ENCODE data around the gene SEPTIN5.

Gene SEPTIN5

GRCh38 chr22:19764636-19765476 lies 50.6 kb downstream of the SEPTIN5 start:
- peak overlapping the region; percentile 70 for H3K4me3 ChIP-seq (ENCODE audit: low read length, poor library complexity, severe bottlenecking)
- H3F3A ChIP-seq (ENCODE audit: low read depth) = no peaks in the 10 kb centered on the region
- H3K4me2 ChIP-seq (ENCODE audit: low read depth, low read length, poor library complexity, severe bottlenecking) = peak overlapping the region; percentile 66
- TF ChIP-seq, protein P1, sequence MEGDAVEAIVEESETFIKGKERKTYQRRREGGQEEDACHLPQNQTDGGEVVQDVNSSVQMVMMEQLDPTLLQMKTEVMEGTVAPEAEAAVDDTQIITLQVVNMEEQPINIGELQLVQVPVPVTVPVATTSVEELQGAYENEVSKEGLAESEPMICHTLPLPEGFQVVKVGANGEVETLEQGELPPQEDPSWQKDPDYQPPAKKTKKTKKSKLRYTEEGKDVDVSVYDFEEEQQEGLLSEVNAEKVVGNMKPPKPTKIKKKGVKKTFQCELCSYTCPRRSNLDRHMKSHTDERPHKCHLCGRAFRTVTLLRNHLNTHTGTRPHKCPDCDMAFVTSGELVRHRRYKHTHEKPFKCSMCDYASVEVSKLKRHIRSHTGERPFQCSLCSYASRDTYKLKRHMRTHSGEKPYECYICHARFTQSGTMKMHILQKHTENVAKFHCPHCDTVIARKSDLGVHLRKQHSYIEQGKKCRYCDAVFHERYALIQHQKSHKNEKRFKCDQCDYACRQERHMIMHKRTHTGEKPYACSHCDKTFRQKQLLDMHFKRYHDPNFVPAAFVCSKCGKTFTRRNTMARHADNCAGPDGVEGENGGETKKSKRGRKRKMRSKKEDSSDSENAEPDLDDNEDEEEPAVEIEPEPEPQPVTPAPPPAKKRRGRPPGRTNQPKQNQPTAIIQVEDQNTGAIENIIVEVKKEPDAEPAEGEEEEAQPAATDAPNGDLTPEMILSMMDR (conservative IDR thresholded peaks at IDR 0.05; ENCODE audit: low read length) = no peak
- no peak for TF ChIP-seq EZH2phosphoT487 (IDR thresholded peaks at IDR 0.05; ENCODE audit: borderline replicate concordance)
- peaks cover 19% of the 10 kb centered on the region; the same call in 1 of the 2 replicates for H3K79me2 ChIP-seq (ENCODE audit: insufficient read depth, low read length)
- no peaks in the 10 kb centered on the region for H3K9me3 ChIP-seq (ENCODE audit: insufficient read depth, low read depth, low read length)
- no peaks in the 10 kb centered on the region for H3K27me3 ChIP-seq (ENCODE audit: insufficient read depth, low read length, poor library complexity, severe bottlenecking)
- H3K36me3 ChIP-seq (ENCODE audit: insufficient read depth, low read length) = no peaks in the 10 kb centered on the region
- no peaks in the 10 kb centered on the region for H3K4me1 ChIP-seq (ENCODE audit: insufficient read depth, low read length, poor library complexity, severe bottlenecking)
- peak overlapping the region; percentile 70 for H3K9ac ChIP-seq (ENCODE audit: low read depth, low read length, poor library complexity, severe bottlenecking)
- H3K9me2 ChIP-seq (replicated peaks; ENCODE audit: low read depth, low read length) = no peaks in the 10 kb centered on the region
- no peak overlapping the region for H2AFZ ChIP-seq (ENCODE audit: low read length)
- H4K20me1 ChIP-seq (ENCODE audit: insufficient read depth, low read length, poor library complexity, severe bottlenecking) = no peaks in the 10 kb centered on the region

DNA sequence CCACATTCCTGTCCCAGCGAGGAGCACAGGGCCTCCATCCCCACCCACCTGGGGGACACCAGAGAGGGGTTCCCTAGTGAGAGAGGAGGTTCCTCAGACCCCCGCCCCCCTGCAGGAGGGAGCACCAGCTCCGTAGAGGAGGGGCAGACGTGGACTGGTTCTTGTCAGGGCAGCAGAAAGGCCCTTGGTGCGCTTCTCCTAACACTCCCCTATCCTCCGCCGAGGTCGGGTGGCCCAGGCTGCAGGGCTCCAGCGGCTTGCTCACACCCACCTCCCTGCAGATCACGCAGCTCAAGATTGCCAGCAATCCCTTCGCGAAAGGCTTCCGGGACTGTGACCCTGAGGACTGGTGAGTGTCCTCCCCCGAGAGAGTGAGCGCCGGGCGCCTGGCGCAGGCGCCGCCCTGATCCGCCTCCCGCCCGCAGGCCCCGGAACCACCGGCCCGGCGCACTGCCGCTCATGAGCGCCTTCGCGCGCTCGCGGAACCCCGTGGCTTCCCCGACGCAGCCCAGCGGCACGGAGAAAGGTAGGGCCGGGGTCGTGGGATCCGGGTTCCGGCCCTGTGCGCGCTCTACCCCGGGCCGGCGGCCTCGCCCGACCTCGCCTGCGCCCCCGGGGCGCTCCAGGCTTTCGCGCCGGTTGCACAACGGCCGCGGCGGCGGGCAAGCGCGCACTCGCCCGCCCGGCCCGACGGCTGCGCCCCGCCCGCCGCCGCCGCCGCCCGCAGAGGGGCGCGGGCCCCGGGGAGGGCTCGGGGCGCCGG lies 51.4 kb downstream of the SEPTIN5 start:
- H3K79me2 ChIP-seq (ENCODE audit: insufficient read depth, low read length) = peaks cover 23% of the 10 kb centered on the region; the same call in 1 of the 2 replicates
- peak overlapping the region; percentile 70 for H3K9ac ChIP-seq (ENCODE audit: low read depth, low read length, poor library complexity, severe bottlenecking)
- H3K4me3 ChIP-seq (ENCODE audit: low read length, poor library complexity, severe bottlenecking) = peak overlapping the region; percentile 72
- H3K4me2 ChIP-seq (ENCODE audit: low read depth, low read length, poor library complexity, severe bottlenecking) = peak overlapping the region; percentile 66
- H3K27me3 ChIP-seq (ENCODE audit: insufficient read depth, low read length, poor library complexity, severe bottlenecking) = no peaks in the 10 kb centered on the region
- TF ChIP-seq, protein P1 (conservative IDR thresholded peaks at IDR 0.05; ENCODE audit: low read length) = no peak
- no peak for TF ChIP-seq EZH2phosphoT487 (IDR thresholded peaks at IDR 0.05; ENCODE audit: borderline replicate concordance)
- H3K36me3 ChIP-seq (ENCODE audit: insufficient read depth, low read length) = no peaks in the 10 kb centered on the region
- H3K9me2 ChIP-seq (replicated peaks; ENCODE audit: low read depth, low read length) = no peaks in the 10 kb centered on the region
- H4K20me1 ChIP-seq (ENCODE audit: insufficient read depth, low read length, poor library complexity, severe bottlenecking) = no peaks in the 10 kb centered on the region
- no peaks in the 10 kb centered on the region for H3F3A ChIP-seq (ENCODE audit: low read depth)
- H3K9me3 ChIP-seq (ENCODE audit: insufficient read depth, low read depth, low read length) = no peaks in the 10 kb centered on the region
- H3K4me1 ChIP-seq (ENCODE audit: insufficient read depth, low read length, poor library complexity, severe bottlenecking) = no peaks in the 10 kb centered on the region
- H2AFZ ChIP-seq (ENCODE audit: low read length) = no peak overlapping the region

- Histone ChIP-seq H3K36me3 (ENCODE audit: insufficient read depth, low read length) (no peaks in the 10 kb centered on the region), H3K27me3 (ENCODE audit: insufficient read depth, low read length, poor library complexity, severe bottlenecking) (no peaks in the 10 kb centered on the region), H3K4me3 (ENCODE audit: low read length, poor library complexity, severe bottlenecking) (peak overlapping the region; percentile 72)
Measured at GRCh38 chr22:19766240-19766510, 51.9 kb downstream of the SEPTIN5 start.

More at GRCh38 chr22:19766240-19766510, 51.9 kb downstream of the SEPTIN5 start:
- Histone ChIP-seq H3F3A (ENCODE audit: low read depth) (no peaks in the 10 kb centered on the region), H2AFZ (ENCODE audit: low read length) (no peak overlapping the region), H3K79me2 (ENCODE audit: insufficient read depth, low read length) (peaks cover 23% of the 10 kb centered on the region; the same call in 1 of the 2 replicates), H3K9ac (ENCODE audit: low read depth, low read length, poor library complexity, severe bottlenecking) (peak overlapping the region; percentile 82), H3K4me1 (ENCODE audit: insufficient read depth, low read length, poor library complexity, severe bottlenecking) (no peaks in the 10 kb centered on the region), H3K9me2 (replicated peaks; ENCODE audit: low read depth, low read length) (no peaks in the 10 kb centered on the region), H3K4me2 (ENCODE audit: low read depth, low read length, poor library complexity, severe bottlenecking) (peak overlapping the region; percentile 49), H4K20me1 (ENCODE audit: insufficient read depth, low read length, poor library complexity, severe bottlenecking) (no peaks in the 10 kb centered on the region), H3K9me3 (ENCODE audit: insufficient read depth, low read depth, low read length) (no peaks in the 10 kb centered on the region)
- TF ChIP-seq EZH2phosphoT487 (IDR thresholded peaks at IDR 0.05; ENCODE audit: borderline replicate concordance) = no peak
- TF ChIP-seq, protein P1 (conservative IDR thresholded peaks at IDR 0.05; ENCODE audit: low read length) = no peak
